Measurements from ENCODE around the gene CSNK1A1. TPM values are rescaled to one million over a fixed set of nuclear protein-coding genes. Genes with fewer than 3 reads are reported as not detected.

Gene CSNK1A1
- total RNA-seq, 1 experiment from 2014 or later = 287 TPM

- H3K4me1 ChIP-seq (ENCODE audit: control insufficient read depth, insufficient read depth, low read length) = no peaks in the 10 kb centered on the region
- ChIA-PET CTCF (no interaction called here), POLR2A (no interaction called here)
- no peaks in the 10 kb centered on the region for H3K36me3 ChIP-seq (ENCODE audit: control insufficient read depth, insufficient read depth, low read length)
- no TSS peak for BruUV-seq (replicated peaks)
- DNase-seq (ENCODE audit: low read depth, low spot score) (no peak), ATAC-seq (no peak)
- TF ChIP-seq POLR2AphosphoS5 (IDR thresholded peaks at IDR 0.05; ENCODE audit: low read depth, low read length) = no peak
- TF ChIP-seq SIN3A (IDR thresholded peaks at IDR 0.05; ENCODE audit: borderline replicate concordance, insufficient read depth, low read depth, low read length) = no peak
- TF ChIP-seq, protein P1, sequence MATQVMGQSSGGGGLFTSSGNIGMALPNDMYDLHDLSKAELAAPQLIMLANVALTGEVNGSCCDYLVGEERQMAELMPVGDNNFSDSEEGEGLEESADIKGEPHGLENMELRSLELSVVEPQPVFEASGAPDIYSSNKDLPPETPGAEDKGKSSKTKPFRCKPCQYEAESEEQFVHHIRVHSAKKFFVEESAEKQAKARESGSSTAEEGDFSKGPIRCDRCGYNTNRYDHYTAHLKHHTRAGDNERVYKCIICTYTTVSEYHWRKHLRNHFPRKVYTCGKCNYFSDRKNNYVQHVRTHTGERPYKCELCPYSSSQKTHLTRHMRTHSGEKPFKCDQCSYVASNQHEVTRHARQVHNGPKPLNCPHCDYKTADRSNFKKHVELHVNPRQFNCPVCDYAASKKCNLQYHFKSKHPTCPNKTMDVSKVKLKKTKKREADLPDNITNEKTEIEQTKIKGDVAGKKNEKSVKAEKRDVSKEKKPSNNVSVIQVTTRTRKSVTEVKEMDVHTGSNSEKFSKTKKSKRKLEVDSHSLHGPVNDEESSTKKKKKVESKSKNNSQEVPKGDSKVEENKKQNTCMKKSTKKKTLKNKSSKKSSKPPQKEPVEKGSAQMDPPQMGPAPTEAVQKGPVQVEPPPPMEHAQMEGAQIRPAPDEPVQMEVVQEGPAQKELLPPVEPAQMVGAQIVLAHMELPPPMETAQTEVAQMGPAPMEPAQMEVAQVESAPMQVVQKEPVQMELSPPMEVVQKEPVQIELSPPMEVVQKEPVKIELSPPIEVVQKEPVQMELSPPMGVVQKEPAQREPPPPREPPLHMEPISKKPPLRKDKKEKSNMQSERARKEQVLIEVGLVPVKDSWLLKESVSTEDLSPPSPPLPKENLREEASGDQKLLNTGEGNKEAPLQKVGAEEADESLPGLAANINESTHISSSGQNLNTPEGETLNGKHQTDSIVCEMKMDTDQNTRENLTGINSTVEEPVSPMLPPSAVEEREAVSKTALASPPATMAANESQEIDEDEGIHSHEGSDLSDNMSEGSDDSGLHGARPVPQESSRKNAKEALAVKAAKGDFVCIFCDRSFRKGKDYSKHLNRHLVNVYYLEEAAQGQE (IDR thresholded peaks at IDR 0.05; ENCODE audit: insufficient read depth in 1 of 2, low read depth in 2 of 2, low read length in 1 of 2) = no peak
- no peak for TF ChIP-seq CTCF (IDR thresholded peaks at IDR 0.05)
- TF ChIP-seq TCF7L2 (IDR thresholded peaks at IDR 0.05; ENCODE audit: low read depth, low read length) = no peak
- intact Hi-C loops (cut with micrococcal nuclease; ENCODE audit: unreplicated experiment) (no loop called here), in situ Hi-C loops (cut with HindIII; ENCODE audit: low pct_unique_long_range_greater_than_20kb, low sequenced_read_pairs) (no loop called here)
- no peak overlapping the region for H3K4me3 ChIP-seq (ENCODE audit: low read depth in 2 of 2, low read length in 2 of 2)
- no peaks in the 10 kb centered on the region for H3K9me3 ChIP-seq (ENCODE audit: control insufficient read depth, insufficient read depth, low read depth, low read length)
- no peaks in the 10 kb centered on the region for H3K27me3 ChIP-seq (ENCODE audit: control insufficient read depth, insufficient read depth, low read length)
- no peak overlapping the region for H3K27ac ChIP-seq (ENCODE audit: low read length)
These were observed 43.1 kb upstream of the CSNK1A1 start for GRCh38 chr5:149594206-149594895.

DNA sequence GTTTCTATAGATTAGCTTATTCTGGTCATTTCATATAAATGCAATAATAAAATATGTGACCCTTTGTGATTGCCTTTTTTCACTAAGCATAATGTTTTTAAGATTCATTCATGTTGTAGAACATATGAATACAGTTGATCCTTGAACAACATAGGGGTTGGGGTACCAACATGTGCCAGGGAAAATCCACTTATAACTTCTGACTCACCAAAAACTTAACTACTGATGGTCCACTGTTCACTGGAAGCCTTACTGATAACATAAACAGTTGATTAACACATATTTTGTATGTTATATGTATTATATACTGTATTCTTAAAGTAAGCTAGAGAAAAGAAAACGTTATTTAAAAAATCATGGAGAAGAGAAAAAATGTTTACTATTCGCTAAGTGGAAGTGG, 42.1 kb upstream of the CSNK1A1 start:
- in situ Hi-C loops (cut with HindIII; ENCODE audit: low pct_unique_long_range_greater_than_20kb, low sequenced_read_pairs) = no loop called here
- H3K4me1 ChIP-seq (ENCODE audit: control insufficient read depth, insufficient read depth, low read length) = no peaks in the 10 kb centered on the region
- no peak overlapping the region for H3K4me3 ChIP-seq (ENCODE audit: low read depth in 2 of 2, low read length in 2 of 2)
- DNase-seq (ENCODE audit: low read depth, low spot score) (no peak), ATAC-seq (no peak)
- H3K27ac ChIP-seq (ENCODE audit: low read length) = no peak overlapping the region
- ChIA-PET CTCF (no interaction called here), POLR2A (no interaction called here)
- TF ChIP-seq POLR2AphosphoS5 (IDR thresholded peaks at IDR 0.05; ENCODE audit: low read depth, low read length) (no peak), CTCF (IDR thresholded peaks at IDR 0.05) (no peak), TCF7L2 (IDR thresholded peaks at IDR 0.05; ENCODE audit: low read depth, low read length) (no peak), SIN3A (IDR thresholded peaks at IDR 0.05; ENCODE audit: borderline replicate concordance, insufficient read depth, low read depth, low read length) (no peak)
- TF ChIP-seq, protein P1 (IDR thresholded peaks at IDR 0.05; ENCODE audit: insufficient read depth in 1 of 2, low read depth in 2 of 2, low read length in 1 of 2) = no peak
- H3K27me3 ChIP-seq (ENCODE audit: control insufficient read depth, insufficient read depth, low read length) = no peaks in the 10 kb centered on the region
- no TSS peak for BruUV-seq (replicated peaks)
- H3K36me3 ChIP-seq (ENCODE audit: control insufficient read depth, insufficient read depth, low read length) = no peaks in the 10 kb centered on the region
- intact Hi-C loops (cut with micrococcal nuclease; ENCODE audit: unreplicated experiment) = no loop called here
- H3K9me3 ChIP-seq (ENCODE audit: control insufficient read depth, insufficient read depth, low read depth, low read length) = no peaks in the 10 kb centered on the region

All from Panc1 (cell line).